Esophagus squamous epithelium (tissue), 5 donors: ENCODE data around the gene DUSP16. TPM values are rescaled to one million over a fixed set of nuclear protein-coding genes. Genes with fewer than 3 reads are reported as not detected.
"Not testable (repeated sequence)": the region's sequence is repeated elsewhere in the genome, so short reads cannot be mapped to it uniquely, and the experiment has no call there.

ENCODE experiments used
- DNase-seq: peaks from one replicate; lab custom pipeline; 2025; lab: John Stamatoyannopoulos, UW
- H3K27ac ChIP-seq, 4 donors: fragments of 200-600 bp; sonication (generic); one replicate each; pipeline ENCODE4 v1.5.1; 2016 to 2019; ENCODE audit warnings: mild to moderate bottlenecking in 1 of 4
- H3K27me3 ChIP-seq, 4 donors: fragments of 200-600 bp; sonication (generic); 1 replicate in 3 of 4; 2 replicates in 1 of 4; pipeline versions ENCODE4 v1.5.1 to v1.6.0; 2017 to 2021; ENCODE audit warnings: antibody characterized with exemption in 1 of 4
- H3K36me3 ChIP-seq, 3 donors: fragments of 200-600 bp; sonication (generic); one replicate each; pipeline ENCODE4 v1.5.1; 2016 to 2019
- H3K4me1 ChIP-seq, 3 donors: fragments of 200-600 bp; sonication (generic); one replicate each; pipeline ENCODE4 v1.5.1; 2017 to 2019
- H3K4me3 ChIP-seq, 4 donors: fragments of 200-600 bp; sonication (generic); 1 replicate in 3 of 4; 2 replicates in 1 of 4; pipeline ENCODE4 v1.5.1; 2016 to 2019; ENCODE audit warnings: mild to moderate bottlenecking in 2 of 4, moderate library complexity in 1 of 4
- H3K9me3 ChIP-seq, 3 donors: fragments of 200-600 bp; sonication (generic); one replicate each; pipeline ENCODE4 v1.5.1; 2016 to 2019
- CTCF ChIP-seq, 6 experiments: fragments of 450-650 bp in 4 of 6; fragments of 200-600 bp in 2 of 6; sonication (generic) in 2 of 6; IDR thresholded peaks; one replicate each; pipeline ENCODE4 v1.5.1; 2016 to 2019; ENCODE audit warnings: antibody characterized with exemption in 6 of 6, mild to moderate bottlenecking in 4 of 6, moderate library complexity in 4 of 6
- POLR2A ChIP-seq, 4 donors: fragments of 450-650 bp; IDR thresholded peaks; one replicate each; pipeline ENCODE4 v1.6.1; 2017; ENCODE audit warnings: antibody characterized with exemption in 4 of 4, mild to moderate bottlenecking in 4 of 4, moderate library complexity in 3 of 4
- WGBS, 2 donors: methylation state at CpG; one replicate each; pipeline ENCODE4 v1.1.5; 2018; 5-methylcytosine and 5-hydroxymethylcytosine counted together
- intact Hi-C: fragments of 100-400 bp; cut with DNase I; formaldehyde crosslinking; loops from one replicate; pipeline ENCODE4 v1.15.0; 2022
- total RNA-seq, 4 donors: library from RNA; depleted of rRNA; stranded (reverse); fragments of >200 nt; gene quantifications; one replicate each; pipeline ENCODE4 v1.1.0, GENCODE V29; 2016
- donor health status: DM: yes; HTN: yes; CAD: no.

Gene DUSP16
- total RNA-seq, 4 donors from 2014 or later: 15.6 to 27.9 (median 16.5) TPM

- Histone ChIP-seq H3K27me3 (no peaks in the 10 kb centered on the region), H3K4me1 (peaks cover 5 to 37% (median 20%) of the 10 kb centered on the region in 3 donors), H3K36me3 (no peaks in the 10 kb centered on the region), H3K27ac (no peak overlapping the region), H3K9me3 (no peaks in the 10 kb centered on the region), H3K4me3 (no peak overlapping the region)
- TF ChIP-seq CTCF (IDR thresholded peaks at IDR 0.05) (no peak), POLR2A (IDR thresholded peaks at IDR 0.05) (no peak)
- DNase-seq: no peak
- intact Hi-C loops: no loop called here
- WGBS, 2 donors: 56 to 59% methylated on average over 6 of the region's 6 CpGs
Measured at GRCh38 chr12:12528361-12529270, 34.0 kb downstream of the DUSP16 start.

- intact Hi-C loops: no loop called here
- no peak for DNase-seq
- no peak overlapping the region for H3K27ac ChIP-seq
- no peak overlapping the region for H3K4me3 ChIP-seq
- no peak for TF ChIP-seq POLR2A (IDR thresholded peaks at IDR 0.05)
- TF ChIP-seq CTCF (IDR thresholded peaks at IDR 0.05): no peak
- WGBS, 2 donors: 90 to 96% methylated on average over 4 of the region's 5 CpGs
- H3K9me3 ChIP-seq: no peaks in the 10 kb centered on the region
- peaks cover 5 to 30% (median 12%) of the 10 kb centered on the region in 3 donors for H3K4me1 ChIP-seq
- H3K36me3 ChIP-seq: no peaks in the 10 kb centered on the region
- no peaks in the 10 kb centered on the region for H3K27me3 ChIP-seq
Measured at GRCh38 chr12:12527820-12528296, 34.8 kb downstream of the DUSP16 start.

GRCh38 chr12:12524128-12524527 lies 38.5 kb downstream of the DUSP16 start:
- intact Hi-C loops: no loop called here
- Histone ChIP-seq H3K4me1 (peaks cover 5 to 30% (median 8%) of the 10 kb centered on the region in 3 donors), H3K4me3 (no peak overlapping the region)

GRCh38 chr12:12523229-12523628 lies 39.4 kb downstream of the DUSP16 start:
- no peak for DNase-seq
- no peak overlapping the region for H3K4me3 ChIP-seq
- peaks cover 0 to 21% (median 0%) of the 10 kb centered on the region in 3 donors for H3K36me3 ChIP-seq
- intact Hi-C loops: no loop called here
- TF ChIP-seq CTCF (IDR thresholded peaks at IDR 0.05) (no peak), POLR2A (IDR thresholded peaks at IDR 0.05) (no peak)
- H3K9me3 ChIP-seq: no peaks in the 10 kb centered on the region
- peaks cover 1 to 21% (median 3%) of the 10 kb centered on the region in 3 donors for H3K4me1 ChIP-seq
- no peaks in the 10 kb centered on the region for H3K27me3 ChIP-seq
- H3K27ac ChIP-seq: no peak overlapping the region

More at GRCh38 chr12:12524128-12524527, 38.5 kb downstream of the DUSP16 start:
- Histone ChIP-seq H3K27me3 (no peaks in the 10 kb centered on the region), H3K36me3 (peaks cover 0 to 14% (median 0%) of the 10 kb centered on the region in 3 donors), H3K27ac (no peak overlapping the region), H3K9me3 (no peaks in the 10 kb centered on the region)
- DNase-seq: no peak
- TF ChIP-seq CTCF (IDR thresholded peaks at IDR 0.05) (no peak), POLR2A (IDR thresholded peaks at IDR 0.05) (no peak)

GRCh38 chr12:12522657-12523056 lies 40.0 kb downstream of the DUSP16 start:
- 95 to 98% methylated on average over 2 to 4 of the region's 4 CpGs for WGBS, 2 donors
- H3K27me3 ChIP-seq, intact Hi-C loops, H3K4me3 ChIP-seq, H3K27ac ChIP-seq, H3K9me3 ChIP-seq, DNase-seq: not testable (repeated sequence)
- Histone ChIP-seq H3K4me1 (peaks cover 0 to 16% (median 0%) of the 10 kb centered on the region in 3 donors), H3K36me3 (peaks cover 0 to 27% (median 0%) of the 10 kb centered on the region in 3 donors)
